Measurements from ENCODE around the gene AFAP1L2. TPM values are rescaled to one million over a fixed set of nuclear protein-coding genes. Genes with fewer than 3 reads are reported as not detected.
"Not testable (repeated sequence)": the region's sequence is repeated elsewhere in the genome, so short reads cannot be mapped to it uniquely, and the experiment has no call there.

The AFAP1L2 gene
- total RNA-seq, 2 experiments from 2014 or later: 0.36 to 0.50 TPM

- Mint-ChIP-seq H3K4me3 (no peak overlapping the region), H3K27ac (no peak overlapping the region), H3K36me3 (ENCODE audit: low read depth) (no peaks in the 10 kb centered on the region), H3K27me3 (no peaks in the 10 kb centered on the region), H3K4me1 (ENCODE audit: low read depth) (no peaks in the 10 kb centered on the region), H3K9me3 (no peaks in the 10 kb centered on the region)
- no peaks in the 10 kb centered on the region for H3K27me3 ChIP-seq (ENCODE audit: control insufficient read depth in 1 of 2, insufficient read depth in 2 of 2, low read length in 2 of 2)
- POLR2A ChIA-PET: no interaction called here
- H3K36me3 ChIP-seq (ENCODE audit: insufficient read depth, low read length): no peaks in the 10 kb centered on the region
- CTCF ChIA-PET: no interaction called here
- intact Hi-C loops (cut with DNase I, micrococcal nuclease): no loop called here
- H3K4me3 ChIP-seq (ENCODE audit: low read length): no peak overlapping the region
- DNase-seq (no peak), ATAC-seq (ENCODE audit: poor library complexity) (no peak)
- no peak overlapping the region for H3K27ac ChIP-seq (ENCODE audit: low read depth in 1 of 2, low read length in 2 of 2)
- no peaks in the 10 kb centered on the region for H3K4me1 ChIP-seq (ENCODE audit: insufficient read depth, low read length)
- TF ChIP-seq CTCF (IDR thresholded peaks at IDR 0.05): no peak
- no peaks in the 10 kb centered on the region for H3K9me3 ChIP-seq (ENCODE audit: control insufficient read depth in 1 of 2, insufficient read depth in 1 of 2, low read length in 2 of 2)
These were observed 68.7 kb downstream of the AFAP1L2 start for GRCh38 chr10:114335614-114336013.

- DNase-seq (no peak), ATAC-seq (ENCODE audit: poor library complexity) (no peak)
- H3K27ac Mint-ChIP-seq: no peak overlapping the region
- no peaks in the 10 kb centered on the region for H3K36me3 Mint-ChIP-seq (ENCODE audit: low read depth)
- Histone ChIP-seq H3K4me3 (ENCODE audit: low read length) (no peak overlapping the region), H3K9me3 (ENCODE audit: control insufficient read depth in 1 of 2, insufficient read depth in 1 of 2, low read length in 2 of 2) (no peaks in the 10 kb centered on the region), H3K4me1 (ENCODE audit: insufficient read depth, low read length) (no peaks in the 10 kb centered on the region), H3K36me3 (ENCODE audit: insufficient read depth, low read length) (no peaks in the 10 kb centered on the region), H3K27me3 (ENCODE audit: control insufficient read depth in 1 of 2, insufficient read depth in 2 of 2, low read length in 2 of 2) (no peaks in the 10 kb centered on the region), H3K27ac (ENCODE audit: low read depth in 1 of 2, low read length in 2 of 2) (no peak overlapping the region)
- intact Hi-C loops (cut with DNase I, micrococcal nuclease): no loop called here
- no peak for TF ChIP-seq CTCF (IDR thresholded peaks at IDR 0.05)
- H3K27me3 Mint-ChIP-seq: no peaks in the 10 kb centered on the region
- CTCF ChIA-PET: no interaction called here
- no peaks in the 10 kb centered on the region for H3K9me3 Mint-ChIP-seq
- POLR2A ChIA-PET: no interaction called here
- no peak overlapping the region for H3K4me3 Mint-ChIP-seq
- H3K4me1 Mint-ChIP-seq (ENCODE audit: low read depth): no peaks in the 10 kb centered on the region
These were observed 70.0 kb downstream of the AFAP1L2 start for GRCh38 chr10:114334301-114334700.

GRCh38 chr10:114333441-114333840, 70.9 kb downstream of the AFAP1L2 start:
- H3K27ac Mint-ChIP-seq; H3K4me3 ChIP-seq (ENCODE audit: low read length); DNase-seq; H3K9me3 ChIP-seq (ENCODE audit: control insufficient read depth in 1 of 2, insufficient read depth in 1 of 2, low read length in 2 of 2); ATAC-seq (ENCODE audit: poor library complexity); H3K4me1 Mint-ChIP-seq (ENCODE audit: low read depth); H3K9me3 Mint-ChIP-seq; H3K36me3 ChIP-seq (ENCODE audit: insufficient read depth, low read length); H3K27ac ChIP-seq (ENCODE audit: low read depth in 1 of 2, low read length in 2 of 2); H3K4me1 ChIP-seq (ENCODE audit: insufficient read depth, low read length); H3K4me3 Mint-ChIP-seq; H3K36me3 Mint-ChIP-seq (ENCODE audit: low read depth); H3K27me3 ChIP-seq (ENCODE audit: control insufficient read depth in 1 of 2, insufficient read depth in 2 of 2, low read length in 2 of 2); H3K27me3 Mint-ChIP-seq; CTCF ChIA-PET; intact Hi-C loops (cut with DNase I, micrococcal nuclease); POLR2A ChIA-PET: not testable (repeated sequence)

- intact Hi-C loops (cut with DNase I, micrococcal nuclease): no loop called here
- H3K4me1 ChIP-seq (ENCODE audit: insufficient read depth, low read length): no peaks in the 10 kb centered on the region
- POLR2A ChIA-PET: no interaction called here
- H3K36me3 ChIP-seq (ENCODE audit: insufficient read depth, low read length): no peaks in the 10 kb centered on the region
- no peak for TF ChIP-seq CTCF (IDR thresholded peaks at IDR 0.05)
- H3K36me3 Mint-ChIP-seq (ENCODE audit: low read depth): no peaks in the 10 kb centered on the region
- no peak for DNase-seq
- no peaks in the 10 kb centered on the region for H3K9me3 Mint-ChIP-seq
- H3K27ac ChIP-seq (ENCODE audit: low read depth in 1 of 2, low read length in 2 of 2): no peak overlapping the region
- H3K27me3 Mint-ChIP-seq: no peaks in the 10 kb centered on the region
- H3K4me1 Mint-ChIP-seq (ENCODE audit: low read depth): no peaks in the 10 kb centered on the region
- no peak for ATAC-seq (ENCODE audit: poor library complexity)
- CTCF ChIA-PET: no interaction called here
- no peaks in the 10 kb centered on the region for H3K27me3 ChIP-seq (ENCODE audit: control insufficient read depth in 1 of 2, insufficient read depth in 2 of 2, low read length in 2 of 2)
- no peak overlapping the region for H3K4me3 Mint-ChIP-seq
- no peaks in the 10 kb centered on the region for H3K9me3 ChIP-seq (ENCODE audit: control insufficient read depth in 1 of 2, insufficient read depth in 1 of 2, low read length in 2 of 2)
- no peak overlapping the region for H3K4me3 ChIP-seq (ENCODE audit: low read length)
- no peak overlapping the region for H3K27ac Mint-ChIP-seq
These were observed 71.8 kb downstream of the AFAP1L2 start for GRCh38 chr10:114332301-114333192.
